Fibroblast of peridontal ligament (primary cell): ENCODE measurements around the gene EYA2.
A peak's percentile ranks its signal among the peaks of the same experiment; 100 is the strongest.
"Not testable (repeated sequence)": the region's sequence is repeated elsewhere in the genome, so short reads cannot be mapped to it uniquely, and the experiment has no call there.

Experiments used
- DNase-seq: peaks from one replicate; pipeline ENCODE4 v3.0.0-alpha.2; 2010; ENCODE audit errors: extremely low read depth

The EYA2 gene

GRCh38 chr20:46897328-46897880, 2.8 kb downstream of the EYA2 start:
- DNase-seq: peak; percentile 46

- no peak for DNase-seq
Observed at GRCh38 chr20:46898423-46898822, 3.8 kb downstream of the EYA2 start.

- DNase-seq: no peak
Observed at GRCh38 chr20:46899621-46900020, 5.0 kb downstream of the EYA2 start.

GRCh38 chr20:46900086-46900485, 5.4 kb downstream of the EYA2 start:
- DNase-seq: no peak

GRCh38 chr20:46900826-46901225, 6.2 kb downstream of the EYA2 start:
- no peak for DNase-seq

- DNase-seq: no peak
Observed at GRCh38 chr20:46901638-46902037, 7.0 kb downstream of the EYA2 start.

GRCh38 chr20:46903256-46903655, 8.6 kb downstream of the EYA2 start:
- DNase-seq: no peak

- DNase-seq: no peak
Observed at GRCh38 chr20:46903937-46904336, 9.3 kb downstream of the EYA2 start.

- peak; percentile 59 for DNase-seq
Observed at GRCh38 chr20:46905364-46906125, 10.9 kb downstream of the EYA2 start.

- DNase-seq: no peak
Observed at GRCh38 chr20:46913329-46914044, 18.8 kb downstream of the EYA2 start.

- DNase-seq: peak; percentile 54
Observed at GRCh38 chr20:46914789-46915379, 20.2 kb downstream of the EYA2 start.

- DNase-seq: no peak
Observed at GRCh38 chr20:46915575-46916257, 21.1 kb downstream of the EYA2 start.

GRCh38 chr20:46916258-46916603, 21.6 kb downstream of the EYA2 start:
- DNase-seq: no peak

- no peak for DNase-seq
Observed at GRCh38 chr20:46917155-46917554, 22.5 kb downstream of the EYA2 start.

GRCh38 chr20:46920114-46920513, 25.5 kb downstream of the EYA2 start:
- DNase-seq: no peak

- not testable (repeated sequence) for DNase-seq
Observed at GRCh38 chr20:46922841-46923240, 28.2 kb downstream of the EYA2 start.

GRCh38 chr20:46923550-46923949, 28.9 kb downstream of the EYA2 start:
- DNase-seq: no peak

GRCh38 chr20:46928580-46929132, 34.0 kb downstream of the EYA2 start:
- peak; percentile 66 for DNase-seq

- DNase-seq: no peak
Observed at GRCh38 chr20:46929902-46930301, 35.3 kb downstream of the EYA2 start.

GRCh38 chr20:46930640-46931339, 36.1 kb downstream of the EYA2 start:
- DNase-seq: no peak

GRCh38 chr20:46931699-46932098, 37.1 kb downstream of the EYA2 start:
- peak; percentile 78 for DNase-seq
